Measurements from ENCODE around the gene KIF27. TPM values are rescaled to one million over a fixed set of nuclear protein-coding genes. Genes with fewer than 3 reads are reported as not detected.

Gene KIF27
- total RNA-seq: 1 to 10 TPM; 1.9 to 3.2 TPM

GRCh38 chr9:83920927-83921707 lies at the start of gene KIF27:
TSS of gene KIF27 (minus strand) at chr9:83921432. CDS start at chr9:83915591, 5,841 bp downstream.
- H3K9me3 Mint-ChIP-seq (ENCODE audit: insufficient read depth): no peaks in the 10 kb centered on the region
- POLR2A ChIA-PET: interaction anchor here (0.7 to 2.4 kb wide), 11 partner anchors 14 to 375 kb away, joined by 3 to 32 read pairs (median 3); partner anchors contain the start of genes HNRNPK, RMI1 and UBQLN1

GRCh38 chr9:83969602-83970001 lies 48.4 kb upstream of the KIF27 start:
- Mint-ChIP-seq H3K27me3 (ENCODE audit: low read depth) (no peaks in the 10 kb centered on the region), H3K9me3 (ENCODE audit: insufficient read depth) (no peaks in the 10 kb centered on the region), H3K4me3 (no peak overlapping the region), H3K27ac (no peak overlapping the region), H3K4me1 (ENCODE audit: low read depth) (peaks cover 30% of the 10 kb centered on the region), H3K36me3 (ENCODE audit: low read depth) (peaks cover 83% of the 10 kb centered on the region)
- no peak for ATAC-seq
- DNase-seq: no peak
- ChIA-PET POLR2A (interaction anchor here (0.9 to 2.0 kb wide), 2 partner anchors 8 to 11 kb away, joined by 3 to 5 read pairs; partner anchors contain the start of genes HNRNPK and RMI1), CTCF (interaction anchor here (1.6 kb wide), 1 partner anchor 346 kb away, joined by 4 read pairs; no protein-coding TSS in a partner anchor)

More at GRCh38 chr9:83920927-83921707, at the start of gene KIF27:
- no peaks in the 10 kb centered on the region for H3K27me3 Mint-ChIP-seq (ENCODE audit: low read depth)
- H3K4me1 Mint-ChIP-seq (ENCODE audit: low read depth): peaks cover 17% of the 10 kb centered on the region
- CTCF ChIA-PET: interaction anchor here (0.5 to 2.5 kb wide), 18 partner anchors 9 to 394 kb away, joined by 3 to 14 read pairs (median 4); partner anchors contain the start of gene HNRNPK
- H3K27ac Mint-ChIP-seq: peak within 1 kb of the TSS; percentile 90
- peak; percentile 91 for ATAC-seq
- H3K4me3 Mint-ChIP-seq: peak within 1 kb of the TSS; percentile 82
- peaks cover 2% of the 10 kb centered on the region for H3K36me3 Mint-ChIP-seq (ENCODE audit: low read depth)
- peak; percentile 98 for DNase-seq

- Mint-ChIP-seq H3K4me1 (ENCODE audit: low read depth) (peaks cover 16% of the 10 kb centered on the region), H3K27me3 (ENCODE audit: low read depth) (no peaks in the 10 kb centered on the region), H3K4me3 (no peak overlapping the region), H3K36me3 (ENCODE audit: low read depth) (peaks cover 61% of the 10 kb centered on the region), H3K9me3 (ENCODE audit: insufficient read depth) (no peaks in the 10 kb centered on the region), H3K27ac (no peak overlapping the region)
- POLR2A ChIA-PET: interaction anchor here (0.7 to 1.7 kb wide), 4 partner anchors 9 to 14 kb away, joined by 5 to 9 read pairs (median 7); partner anchors contain the start of genes HNRNPK and RMI1
- ATAC-seq (no peak), DNase-seq (no peak)
- CTCF ChIA-PET: interaction anchor here (0.9 kb wide), 1 partner anchor 349 kb away, joined by 3 read pairs; no protein-coding TSS in a partner anchor
Measured at GRCh38 chr9:83967073-83967472, 45.8 kb upstream of the KIF27 start.

- H3K27me3 Mint-ChIP-seq (ENCODE audit: low read depth): no peaks in the 10 kb centered on the region
- peaks cover 53% of the 10 kb centered on the region for H3K36me3 Mint-ChIP-seq (ENCODE audit: low read depth)
- ChIA-PET POLR2A (interaction anchor here (1.0 to 4.3 kb wide), 3 partner anchors 9 to 14 kb away, joined by 7 to 30 read pairs (median 7); partner anchors contain the start of genes HNRNPK and RMI1), CTCF (no interaction called here)
- DNase-seq: no peak
- peak; percentile 6 for ATAC-seq
- H3K4me1 Mint-ChIP-seq (ENCODE audit: low read depth): peaks cover 7% of the 10 kb centered on the region
- H3K27ac Mint-ChIP-seq: peak overlapping the region; percentile 28
- H3K9me3 Mint-ChIP-seq (ENCODE audit: insufficient read depth): no peaks in the 10 kb centered on the region
- H3K4me3 Mint-ChIP-seq: no peak overlapping the region
Measured at GRCh38 chr9:83966209-83966582, 45.0 kb upstream of the KIF27 start.

- ChIA-PET POLR2A (interaction anchor here (1.3 to 4.3 kb wide), 2 partner anchors 9 to 14 kb away, joined by 4 to 30 read pairs; partner anchors contain the start of genes HNRNPK and RMI1), CTCF (interaction anchor here (0.8 kb wide), 1 partner anchor 28 kb away, joined by 3 read pairs; no protein-coding TSS in a partner anchor)
- H3K4me3 Mint-ChIP-seq: no peak overlapping the region
- peaks cover 46% of the 10 kb centered on the region for H3K36me3 Mint-ChIP-seq (ENCODE audit: low read depth)
- peaks cover 4% of the 10 kb centered on the region for H3K4me1 Mint-ChIP-seq (ENCODE audit: low read depth)
- ATAC-seq (peak; percentile 24), DNase-seq (no peak)
- no peaks in the 10 kb centered on the region for H3K9me3 Mint-ChIP-seq (ENCODE audit: insufficient read depth)
- no peak overlapping the region for H3K27ac Mint-ChIP-seq
- no peaks in the 10 kb centered on the region for H3K27me3 Mint-ChIP-seq (ENCODE audit: low read depth)
Measured at GRCh38 chr9:83965350-83966208, 44.3 kb upstream of the KIF27 start.

- ChIA-PET POLR2A (interaction anchor here (1.3 to 4.3 kb wide), 3 partner anchors 7 to 15 kb away, joined by 4 to 30 read pairs (median 20); partner anchors contain the start of genes HNRNPK and RMI1), CTCF (interaction anchor here (0.8 to 1.2 kb wide), 3 partner anchors 13 to 28 kb away, joined by 3 read pairs; partner anchors contain the start of genes HNRNPK and RMI1)
- DNase-seq (no peak), ATAC-seq (peak; percentile 7)
- H3K4me1 Mint-ChIP-seq (ENCODE audit: low read depth): peaks cover 3% of the 10 kb centered on the region
- peaks cover 40% of the 10 kb centered on the region for H3K36me3 Mint-ChIP-seq (ENCODE audit: low read depth)
- H3K27me3 Mint-ChIP-seq (ENCODE audit: low read depth): no peaks in the 10 kb centered on the region
- H3K27ac Mint-ChIP-seq: peak overlapping the region; percentile 37
- H3K4me3 Mint-ChIP-seq: no peak overlapping the region
- no peaks in the 10 kb centered on the region for H3K9me3 Mint-ChIP-seq (ENCODE audit: insufficient read depth)
Measured at GRCh38 chr9:83964973-83965349, 43.7 kb upstream of the KIF27 start.

- ATAC-seq: no peak
- no peak for DNase-seq
- Mint-ChIP-seq H3K27me3 (ENCODE audit: low read depth) (no peaks in the 10 kb centered on the region), H3K4me3 (no peak overlapping the region), H3K27ac (no peak overlapping the region), H3K4me1 (ENCODE audit: low read depth) (peaks cover 2% of the 10 kb centered on the region), H3K9me3 (ENCODE audit: insufficient read depth) (no peaks in the 10 kb centered on the region), H3K36me3 (ENCODE audit: low read depth) (peaks cover 15% of the 10 kb centered on the region)
- POLR2A ChIA-PET: interaction anchor here (0.8 to 4.3 kb wide), 5 partner anchors 10 to 351 kb away, joined by 3 to 30 read pairs (median 5); partner anchors contain the start of genes HNRNPK, KIF27 and RMI1
- CTCF ChIA-PET: interaction anchor here (1.3 to 1.5 kb wide), 2 partner anchors 10 to 299 kb away, joined by 4 to 5 read pairs; no protein-coding TSS in a partner anchor
Measured at GRCh38 chr9:83962165-83962564, 40.9 kb upstream of the KIF27 start.

- Mint-ChIP-seq H3K36me3 (ENCODE audit: low read depth) (peaks cover 8% of the 10 kb centered on the region), H3K4me3 (no peak overlapping the region), H3K4me1 (ENCODE audit: low read depth) (peaks cover 12% of the 10 kb centered on the region), H3K9me3 (ENCODE audit: insufficient read depth) (no peaks in the 10 kb centered on the region), H3K27me3 (ENCODE audit: low read depth) (no peaks in the 10 kb centered on the region), H3K27ac (no peak overlapping the region)
- no peak for ATAC-seq
- ChIA-PET CTCF (interaction anchor here (0.9 to 1.5 kb wide), 2 partner anchors 24 to 300 kb away, joined by 3 to 4 read pairs; no protein-coding TSS in a partner anchor), POLR2A (interaction anchor here (0.6 to 1.7 kb wide), 2 partner anchors 9 to 20 kb away, joined by 3 to 6 read pairs; partner anchors contain the start of genes HNRNPK and RMI1)
- DNase-seq: no peak
Measured at GRCh38 chr9:83960991-83961390, 39.8 kb upstream of the KIF27 start.

GRCh38 chr9:83959061-83959460 lies 37.8 kb upstream of the KIF27 start:
- Mint-ChIP-seq H3K9me3 (ENCODE audit: insufficient read depth) (no peaks in the 10 kb centered on the region), H3K36me3 (ENCODE audit: low read depth) (peaks cover 10% of the 10 kb centered on the region), H3K4me1 (ENCODE audit: low read depth) (peaks cover 20% of the 10 kb centered on the region), H3K27me3 (ENCODE audit: low read depth) (no peaks in the 10 kb centered on the region), H3K4me3 (no peak overlapping the region), H3K27ac (no peak overlapping the region)
- no peak for DNase-seq
- ATAC-seq: no peak
- ChIA-PET CTCF (no interaction called here), POLR2A (interaction anchor here (1.2 to 1.5 kb wide), 2 partner anchors 9 to 17 kb away, joined by 3 to 7 read pairs; no protein-coding TSS in a partner anchor)

GRCh38 chr9:83957248-83957513 lies 35.9 kb upstream of the KIF27 start:
- Mint-ChIP-seq H3K9me3 (ENCODE audit: insufficient read depth) (no peaks in the 10 kb centered on the region), H3K4me3 (peak overlapping the region; percentile 96), H3K36me3 (ENCODE audit: low read depth) (peaks cover 10% of the 10 kb centered on the region), H3K4me1 (ENCODE audit: low read depth) (peaks cover 20% of the 10 kb centered on the region), H3K27me3 (ENCODE audit: low read depth) (no peaks in the 10 kb centered on the region), H3K27ac (peak overlapping the region; percentile 93)
- ChIA-PET CTCF (interaction anchor here (0.6 to 1.9 kb wide), 2 partner anchors 304 to 338 kb away, joined by 3 to 5 read pairs; no protein-coding TSS in a partner anchor), POLR2A (interaction anchor here (0.5 to 1.6 kb wide), 4 partner anchors 10 to 253 kb away, joined by 3 to 7 read pairs (median 4); partner anchors contain the start of genes RMI1 and UBQLN1)
- ATAC-seq (no peak), DNase-seq (no peak)
